HEK293 (cell line): ENCODE measurements around the gene DNAJB8.

Experiments used
- ZBTB11 ChIP-seq: fragments of 450-650 bp; formaldehyde crosslinking; conservative IDR thresholded peaks from 2 replicates; pipeline ENCODE4 v1.5.1; 2016; ENCODE audit warnings: low read depth, missing biosample characterization, missing genetic modification characterization
- ZNF112 ChIP-seq: fragments of 450-650 bp; formaldehyde crosslinking; IDR thresholded peaks from 2 replicates; pipeline ENCODE4 v1.5.0; 2017; ENCODE audit warnings: missing biosample characterization, missing genetic modification characterization
- TF ChIP-seq, protein P1 (sequence below): fragments of 450-650 bp; formaldehyde crosslinking; IDR thresholded peaks from 2 replicates; pipeline ENCODE4 v1.5.1; 2016; ENCODE audit warnings: missing biosample characterization, missing genetic modification characterization

GRCh38 chr3:128439226-128439625, 27.5 kb downstream of the DNAJB8 start:
- TF ChIP-seq, protein P1, sequence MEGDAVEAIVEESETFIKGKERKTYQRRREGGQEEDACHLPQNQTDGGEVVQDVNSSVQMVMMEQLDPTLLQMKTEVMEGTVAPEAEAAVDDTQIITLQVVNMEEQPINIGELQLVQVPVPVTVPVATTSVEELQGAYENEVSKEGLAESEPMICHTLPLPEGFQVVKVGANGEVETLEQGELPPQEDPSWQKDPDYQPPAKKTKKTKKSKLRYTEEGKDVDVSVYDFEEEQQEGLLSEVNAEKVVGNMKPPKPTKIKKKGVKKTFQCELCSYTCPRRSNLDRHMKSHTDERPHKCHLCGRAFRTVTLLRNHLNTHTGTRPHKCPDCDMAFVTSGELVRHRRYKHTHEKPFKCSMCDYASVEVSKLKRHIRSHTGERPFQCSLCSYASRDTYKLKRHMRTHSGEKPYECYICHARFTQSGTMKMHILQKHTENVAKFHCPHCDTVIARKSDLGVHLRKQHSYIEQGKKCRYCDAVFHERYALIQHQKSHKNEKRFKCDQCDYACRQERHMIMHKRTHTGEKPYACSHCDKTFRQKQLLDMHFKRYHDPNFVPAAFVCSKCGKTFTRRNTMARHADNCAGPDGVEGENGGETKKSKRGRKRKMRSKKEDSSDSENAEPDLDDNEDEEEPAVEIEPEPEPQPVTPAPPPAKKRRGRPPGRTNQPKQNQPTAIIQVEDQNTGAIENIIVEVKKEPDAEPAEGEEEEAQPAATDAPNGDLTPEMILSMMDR (tag by site-specific recombination), result no peak
- TF ChIP-seq ZBTB11 (tag by site-specific recombination), result no peak
- no peak for TF ChIP-seq ZNF112
